Measurements from ENCODE around the gene EPHA2.

GRCh38 chr1:16173447-16174260 lies 17.8 kb upstream of the EPHA2 start:
- TF ChIP-seq CTCF (conservative IDR thresholded peaks at IDR 0.05; ENCODE audit: low read length) (no peak), EZH2phosphoT487 (IDR thresholded peaks at IDR 0.05; ENCODE audit: borderline replicate concordance, low read depth, low read length) (no peak)

Measured in OCI-LY7 (cell line).